Activated CD4-positive, CD25-positive, alpha-beta regulatory T cell treated with anti-CD3 and anti-CD28 coated beads, Interleukin-2, amount 50 U/mL, for 16 hours (primary cell): ENCODE measurements around the gene PRKAR1B.
"Not testable (repeated sequence)": the region's sequence is repeated elsewhere in the genome, so short reads cannot be mapped to it uniquely, and the experiment has no call there.

Experiments
- DNase-seq: peaks from one replicate; pipeline ENCODE4 v3.0.0-alpha.2; 2020; ENCODE audit warnings: low read depth, low spot score

PRKAR1B gene

DNA sequence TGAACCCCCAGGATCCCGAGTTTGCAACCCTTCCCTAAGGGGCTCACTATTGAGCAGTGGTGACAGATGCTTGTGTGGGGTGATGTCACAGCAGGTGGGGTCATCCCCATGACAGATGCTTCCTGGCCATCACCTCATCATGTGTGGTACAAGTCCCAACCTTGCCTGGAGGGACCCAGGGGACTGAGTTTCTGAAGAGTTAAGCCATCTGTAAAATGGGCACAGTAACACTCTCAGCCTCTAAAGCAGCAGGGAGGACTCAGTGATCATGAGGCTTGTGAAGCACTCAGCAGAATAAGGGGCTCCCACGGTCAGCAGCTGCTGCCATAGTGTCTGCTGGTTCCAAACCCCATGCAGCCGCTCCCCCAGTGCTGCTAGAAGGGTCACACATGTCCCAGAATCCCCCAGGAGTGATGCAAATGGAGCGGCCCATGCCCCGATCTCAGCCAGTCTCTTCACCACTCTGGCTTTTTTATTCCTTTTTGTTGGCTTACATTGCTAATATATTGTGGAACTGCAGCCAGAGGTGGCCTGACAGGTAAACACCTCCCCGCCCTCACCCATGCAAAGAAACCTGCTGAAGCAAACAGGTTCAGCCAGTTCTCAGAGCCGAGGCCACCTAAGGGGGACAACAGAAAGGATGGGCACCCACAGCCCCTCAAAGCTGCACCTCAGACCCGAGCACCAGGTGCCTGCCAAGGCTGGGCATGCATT lies 105.4 kb downstream of the PRKAR1B start:
- DNase-seq, result no peak

DNA sequence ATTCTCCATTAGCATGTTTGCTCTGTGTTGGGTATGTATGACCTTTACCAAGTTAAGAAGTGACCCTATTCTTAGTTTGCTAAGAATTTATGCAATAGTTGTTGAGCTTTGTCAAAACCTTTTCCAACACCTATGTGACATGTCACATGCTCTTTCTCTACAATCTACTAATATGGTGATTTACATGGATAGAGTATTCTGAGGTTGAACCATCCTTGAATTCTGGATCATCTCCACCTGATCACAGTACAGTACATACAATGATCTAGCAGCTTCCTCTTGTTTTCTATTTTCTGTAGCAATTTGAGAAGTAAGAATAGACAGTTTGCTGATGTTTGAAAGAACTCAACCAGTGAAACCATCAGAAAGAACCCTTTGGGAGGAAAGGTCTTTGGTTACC lies 106.2 kb downstream of the PRKAR1B start:
- no peak for DNase-seq

DNA sequence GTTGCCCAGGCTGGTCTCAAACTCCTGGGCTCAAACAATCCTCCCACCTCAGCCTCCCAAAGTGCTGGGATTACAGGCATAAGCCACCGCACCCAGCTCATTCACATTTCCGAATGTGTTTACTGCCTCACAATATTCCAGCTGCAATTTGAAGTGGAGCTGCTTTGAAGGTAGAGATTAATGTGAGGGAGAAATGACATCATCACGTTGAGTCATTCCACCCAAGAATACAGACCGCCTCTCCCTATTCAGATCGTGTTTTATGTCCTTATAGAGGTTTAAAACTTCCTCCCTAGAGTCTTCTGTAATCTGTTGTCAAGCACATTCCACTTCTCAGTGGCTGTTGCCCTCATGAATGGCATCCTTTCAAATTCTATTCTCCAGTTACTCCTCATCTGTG lies 107.0 kb downstream of the PRKAR1B start:
- no peak for DNase-seq

DNA sequence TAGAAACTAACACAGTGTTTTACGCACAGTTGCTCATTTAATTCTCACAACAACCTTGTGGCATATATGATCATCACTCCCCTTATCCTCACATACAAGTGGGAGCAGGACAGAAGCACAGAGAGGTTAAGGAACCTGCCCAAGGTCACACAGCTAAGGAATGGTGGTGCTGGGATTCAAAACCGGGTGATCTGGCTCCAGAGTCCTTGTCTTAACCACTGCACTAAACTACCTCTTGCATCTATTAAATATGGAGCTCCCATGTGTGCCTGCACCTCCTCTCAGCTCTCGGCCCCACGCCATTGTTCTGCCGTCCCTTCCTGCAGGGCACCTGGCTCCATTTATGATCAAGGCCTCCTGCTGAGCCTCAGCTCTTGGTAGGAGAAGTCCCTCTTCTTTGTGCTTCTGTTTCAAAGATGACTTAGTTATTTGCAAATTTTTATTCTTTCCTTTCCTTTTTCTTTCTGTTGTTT lies 107.7 kb downstream of the PRKAR1B start:
- no peak for DNase-seq

DNA sequence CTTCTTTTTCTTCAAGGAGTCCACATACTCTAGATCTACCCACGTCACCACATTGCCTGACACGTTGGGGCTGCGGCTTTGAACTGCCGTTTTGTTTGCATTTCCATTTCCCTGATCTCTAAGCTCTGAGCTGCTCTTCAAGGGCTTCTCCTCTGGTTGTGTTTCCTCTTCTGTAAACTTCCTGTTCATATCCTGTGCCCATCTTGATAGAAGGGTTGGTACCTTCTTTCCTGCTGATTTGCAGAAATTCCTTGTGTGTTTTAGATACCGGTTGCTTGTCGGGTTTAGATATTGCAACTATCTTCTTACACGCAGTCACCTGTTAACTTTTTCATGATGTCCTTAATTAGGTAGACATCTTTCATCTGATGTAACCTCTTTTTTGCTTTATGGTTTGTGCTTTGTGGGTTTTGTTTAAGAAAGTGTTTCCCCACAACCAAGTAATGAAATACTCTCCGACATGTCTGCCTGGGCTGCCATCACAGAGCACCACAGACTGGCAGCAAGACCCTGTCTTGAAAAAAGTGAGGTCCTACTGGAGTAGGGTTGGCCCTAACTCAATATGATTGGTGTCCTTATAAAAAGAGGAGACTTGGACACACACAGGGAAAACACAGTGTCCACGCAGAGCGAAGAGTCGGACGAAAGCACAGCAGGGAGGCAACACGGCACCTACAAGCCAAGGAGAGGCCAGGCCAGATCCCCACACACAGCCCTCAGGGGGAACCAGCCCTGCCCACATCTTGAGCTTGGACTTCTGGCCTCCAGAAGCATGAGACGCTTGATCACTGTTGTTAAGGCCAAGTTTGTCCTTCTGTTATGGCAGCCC lies 108.3 kb downstream of the PRKAR1B start:
- peak; percentile 46 for DNase-seq

DNA sequence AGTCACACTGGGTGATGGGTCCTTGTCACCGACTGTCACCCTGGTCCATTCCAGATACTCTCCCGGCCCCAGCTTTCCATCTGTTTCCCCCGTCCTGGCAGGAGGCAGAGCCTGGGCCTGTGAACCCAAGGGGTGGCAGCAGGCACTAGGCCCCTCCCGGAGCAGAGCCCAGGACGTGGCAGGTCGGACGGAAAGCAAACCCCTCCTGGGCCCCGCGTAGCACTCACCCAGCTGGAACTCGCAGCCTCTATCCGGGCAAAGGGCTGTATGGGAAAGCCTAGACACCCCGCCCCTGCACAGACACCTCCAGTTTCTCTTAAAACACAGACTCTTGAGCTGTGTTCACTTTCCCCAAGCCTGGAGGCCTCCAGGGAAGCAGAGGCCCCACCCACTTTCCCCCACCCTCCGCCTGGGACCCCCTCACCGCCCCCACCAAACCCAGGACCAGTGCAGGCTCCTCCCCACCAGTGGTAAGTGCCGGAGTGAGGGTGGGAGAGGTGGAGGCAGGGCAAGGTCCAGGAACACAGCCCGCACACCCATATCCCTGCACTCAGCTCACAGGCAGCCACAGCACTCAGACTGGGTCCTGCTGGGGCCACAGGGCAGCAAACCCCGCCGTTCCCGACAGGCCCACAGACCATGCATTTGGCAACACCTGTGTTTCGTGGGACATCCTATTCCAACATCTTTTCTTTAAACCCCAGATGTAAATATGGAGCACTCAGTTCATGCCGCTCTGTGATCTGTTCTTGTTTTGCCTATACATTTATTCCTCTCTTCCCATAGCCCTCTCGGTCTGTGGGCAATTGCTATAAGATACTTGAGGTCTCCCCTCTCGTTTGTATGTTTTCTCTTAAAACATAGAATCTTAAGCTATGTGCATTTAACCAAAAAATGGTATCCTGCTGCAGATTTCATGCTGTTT lies 109.2 kb downstream of the PRKAR1B start:
- DNase-seq, result no peak

DNA sequence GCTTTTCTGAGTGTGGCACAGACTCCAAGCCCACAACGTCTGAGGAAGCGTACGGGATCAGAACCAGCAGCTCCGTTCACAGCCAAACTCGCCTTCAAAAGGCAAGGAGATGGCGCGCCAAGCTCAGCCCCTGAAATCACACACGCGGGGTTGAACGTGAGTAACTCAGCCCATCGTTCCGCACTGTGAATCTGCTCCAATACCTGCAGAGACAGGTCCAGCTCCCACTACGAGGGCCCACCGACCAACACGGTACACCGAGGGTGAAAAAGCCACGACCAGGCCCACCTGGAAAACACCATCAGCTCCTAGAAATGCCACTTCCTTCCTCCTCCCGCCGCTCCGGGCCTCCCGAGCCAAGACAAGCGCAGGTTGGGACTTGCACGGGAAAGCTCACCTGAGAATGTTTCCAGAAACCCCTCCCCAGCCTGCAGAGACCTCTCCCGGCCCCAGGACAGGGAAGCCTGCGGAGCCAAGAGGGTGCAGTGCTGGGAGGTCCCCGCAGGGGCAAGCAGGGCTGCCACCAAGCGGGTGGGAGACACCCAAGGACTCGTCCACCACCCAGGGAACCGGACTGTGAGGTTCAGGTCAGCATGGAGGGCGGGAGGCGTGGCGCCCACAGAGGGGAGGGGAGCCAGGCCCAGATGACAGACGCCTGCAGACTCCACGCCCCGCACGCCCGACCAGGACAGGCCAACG lies 113.5 kb downstream of the PRKAR1B start:
- no peak for DNase-seq

DNA sequence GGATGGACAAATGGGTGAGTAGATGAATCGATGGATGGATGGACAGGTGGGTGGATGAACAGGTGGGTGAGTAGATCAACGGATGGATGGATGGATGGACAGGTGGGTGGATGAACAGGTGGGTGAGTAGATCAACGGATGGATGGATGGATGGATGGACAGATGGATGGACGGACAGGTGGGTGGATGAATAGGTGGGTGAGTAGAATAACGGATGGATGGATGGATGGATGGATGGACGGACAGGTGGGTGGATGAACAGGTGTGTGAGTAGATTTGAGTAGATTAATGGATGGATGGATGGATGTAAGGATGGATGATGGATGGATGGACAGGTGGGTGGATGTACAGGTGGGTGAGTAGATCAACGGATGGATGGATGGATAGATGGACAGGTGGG lies 115.2 kb downstream of the PRKAR1B start:
- not testable (repeated sequence) for DNase-seq

DNA sequence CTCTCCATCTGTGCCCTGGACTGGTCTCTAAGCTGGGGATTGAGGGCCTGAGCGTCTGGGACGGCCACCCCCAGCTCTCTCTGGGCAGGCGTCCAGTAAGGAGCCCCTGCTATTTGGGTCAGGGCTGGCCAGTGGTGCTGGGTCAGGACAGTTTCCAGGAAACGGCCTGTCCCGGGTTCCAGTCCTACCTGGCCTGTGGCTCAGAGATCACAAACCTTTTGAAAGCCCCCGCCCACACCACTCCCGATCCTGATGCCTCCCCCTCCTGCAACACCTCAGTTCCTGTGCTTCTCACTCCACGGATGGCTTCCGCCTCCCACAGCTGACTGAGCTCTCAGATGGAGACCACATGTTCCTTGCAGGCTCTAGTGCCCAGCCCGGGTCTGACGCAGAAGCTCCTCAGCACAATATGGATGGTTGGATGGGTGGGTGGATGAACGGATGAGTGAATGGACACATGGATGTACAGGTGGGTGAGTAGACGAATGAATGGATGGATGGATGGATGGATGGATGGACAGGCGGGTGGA lies 115.7 kb downstream of the PRKAR1B start:
- DNase-seq, result no peak

DNA sequence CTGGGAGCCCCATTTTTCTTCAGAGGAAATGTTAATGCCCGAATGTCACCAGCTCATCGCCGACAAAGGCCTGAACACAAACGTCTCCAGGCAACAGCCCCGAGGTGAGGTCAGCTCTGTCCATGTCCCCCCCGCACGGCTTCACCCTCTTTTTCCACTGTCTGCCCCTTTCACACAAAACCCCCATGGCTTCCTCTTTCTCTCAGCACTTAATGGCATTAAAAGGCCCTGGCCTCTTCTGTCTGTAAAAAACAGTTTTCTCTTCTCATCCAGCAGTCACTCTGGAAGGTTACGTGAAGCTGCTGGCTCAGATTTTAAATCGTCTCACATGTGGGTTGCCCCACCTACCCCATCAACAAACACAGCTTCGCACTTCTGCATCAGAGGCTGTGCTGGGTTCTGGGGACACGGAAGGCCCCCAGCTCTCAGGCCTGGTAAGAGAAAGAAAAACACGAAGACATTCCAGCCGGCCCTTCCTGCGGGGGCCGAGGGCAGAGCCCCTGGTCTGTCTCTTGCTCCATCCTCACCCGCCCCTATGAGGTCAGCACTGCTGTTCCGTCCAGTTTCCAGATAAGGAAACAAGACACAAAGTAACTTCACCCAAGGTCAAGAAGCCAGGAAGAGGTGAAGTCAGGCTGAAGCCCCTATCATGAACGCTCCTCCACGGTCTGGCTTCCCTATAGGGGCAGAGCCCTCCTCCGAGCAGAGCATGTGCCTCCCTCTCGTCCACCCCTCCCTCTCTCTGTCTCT lies 116.4 kb downstream of the PRKAR1B start:
- no peak for DNase-seq

DNA sequence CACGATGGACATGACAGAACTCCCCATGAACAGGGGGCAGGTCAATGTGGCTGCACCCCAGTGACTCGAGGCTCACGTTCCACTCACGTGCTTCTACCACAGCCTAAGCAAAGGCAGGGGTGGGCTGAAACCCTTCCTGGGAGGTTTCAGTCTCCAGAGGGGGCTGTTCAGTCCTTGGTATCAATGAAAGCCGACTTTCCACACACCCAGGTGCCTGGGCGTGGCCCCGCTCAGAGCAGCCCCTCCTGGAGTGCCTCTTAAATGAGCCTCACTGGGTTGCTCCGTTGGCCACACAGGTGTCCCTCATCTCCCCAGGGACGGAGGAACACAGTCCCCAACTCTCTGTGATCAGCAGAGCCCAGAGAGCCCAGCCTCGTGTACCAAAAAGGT lies 116.9 kb downstream of the PRKAR1B start:
- no peak for DNase-seq

DNA sequence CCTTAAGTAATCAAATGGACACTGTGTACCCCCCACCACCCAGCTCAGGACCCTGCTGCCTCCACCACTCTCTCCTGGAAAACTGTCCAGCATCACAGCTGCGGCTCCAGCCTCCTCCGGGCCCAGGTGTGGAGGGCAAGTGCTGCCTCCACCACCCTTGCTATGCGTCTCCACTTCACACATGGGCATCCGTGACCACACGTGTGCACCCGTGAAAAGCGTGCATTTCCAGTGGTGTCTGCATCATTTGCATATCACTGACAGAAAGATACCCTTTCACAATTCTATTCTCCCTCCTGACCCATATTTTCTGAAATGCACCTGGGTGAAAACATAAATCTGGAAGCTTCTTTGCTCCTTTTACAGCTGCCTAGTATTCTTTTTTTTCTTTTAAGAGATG lies 117.7 kb downstream of the PRKAR1B start:
- no peak for DNase-seq

DNA sequence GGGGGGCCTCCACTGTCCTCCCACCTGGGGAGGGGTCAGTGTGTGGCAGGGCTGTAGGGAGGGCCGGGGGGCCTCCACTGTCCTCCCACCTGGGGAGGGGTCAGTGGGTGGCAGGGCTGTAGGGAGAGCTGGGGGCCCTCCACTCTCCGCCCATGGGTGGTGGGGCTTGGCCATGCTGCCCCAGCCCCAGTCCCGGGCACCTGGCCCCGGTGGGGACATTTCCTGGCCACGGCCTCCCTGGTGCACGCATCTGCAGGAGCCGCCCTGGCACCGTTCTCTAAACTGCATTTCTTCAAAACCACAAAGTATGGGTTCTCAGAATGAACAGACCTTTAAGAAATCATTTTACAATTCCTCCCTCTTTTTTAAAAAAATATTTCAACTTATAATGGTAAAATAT lies 118.1 kb downstream of the PRKAR1B start:
- DNase-seq, result no peak

DNA sequence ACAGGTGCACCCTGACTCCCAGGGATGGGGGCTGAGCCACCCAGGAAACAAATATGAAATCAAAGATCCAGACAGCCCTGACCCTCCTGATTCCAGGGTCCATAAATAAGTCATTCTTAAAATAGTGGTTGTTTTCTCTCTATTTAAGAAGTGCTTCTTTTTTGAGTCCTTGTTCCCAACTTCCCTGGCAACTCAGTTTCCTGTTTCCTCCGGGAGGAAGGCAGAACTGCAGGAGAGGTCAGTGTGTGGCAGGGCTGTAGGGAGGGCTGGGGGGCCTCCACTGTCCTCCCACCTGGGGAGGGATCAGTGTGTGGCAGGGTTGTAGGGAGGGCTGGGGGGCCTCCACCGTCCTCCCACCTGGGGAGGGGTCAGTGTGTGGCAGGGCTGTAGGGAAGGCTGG lies 118.7 kb downstream of the PRKAR1B start:
- DNase-seq, result no peak

DNA sequence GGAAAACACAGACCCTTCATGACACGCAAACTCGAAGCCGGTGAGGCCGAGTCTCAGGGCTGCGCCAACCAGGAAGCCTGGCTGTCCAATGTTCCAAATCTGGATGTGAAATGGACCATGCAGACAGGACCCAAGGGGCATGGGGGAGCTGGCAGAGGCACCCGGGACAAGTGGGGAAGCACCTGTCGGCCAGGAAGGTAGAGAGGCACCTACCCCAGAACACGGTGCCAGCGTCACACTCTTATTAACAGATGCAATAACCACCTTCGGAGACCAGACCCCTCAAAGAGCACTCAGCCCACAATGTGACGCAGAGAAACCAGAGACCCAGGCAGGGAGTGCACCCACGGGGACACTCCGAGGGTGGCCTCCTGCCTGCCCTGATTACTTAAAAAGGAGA lies 119.1 kb downstream of the PRKAR1B start:
- DNase-seq, result no peak

DNA sequence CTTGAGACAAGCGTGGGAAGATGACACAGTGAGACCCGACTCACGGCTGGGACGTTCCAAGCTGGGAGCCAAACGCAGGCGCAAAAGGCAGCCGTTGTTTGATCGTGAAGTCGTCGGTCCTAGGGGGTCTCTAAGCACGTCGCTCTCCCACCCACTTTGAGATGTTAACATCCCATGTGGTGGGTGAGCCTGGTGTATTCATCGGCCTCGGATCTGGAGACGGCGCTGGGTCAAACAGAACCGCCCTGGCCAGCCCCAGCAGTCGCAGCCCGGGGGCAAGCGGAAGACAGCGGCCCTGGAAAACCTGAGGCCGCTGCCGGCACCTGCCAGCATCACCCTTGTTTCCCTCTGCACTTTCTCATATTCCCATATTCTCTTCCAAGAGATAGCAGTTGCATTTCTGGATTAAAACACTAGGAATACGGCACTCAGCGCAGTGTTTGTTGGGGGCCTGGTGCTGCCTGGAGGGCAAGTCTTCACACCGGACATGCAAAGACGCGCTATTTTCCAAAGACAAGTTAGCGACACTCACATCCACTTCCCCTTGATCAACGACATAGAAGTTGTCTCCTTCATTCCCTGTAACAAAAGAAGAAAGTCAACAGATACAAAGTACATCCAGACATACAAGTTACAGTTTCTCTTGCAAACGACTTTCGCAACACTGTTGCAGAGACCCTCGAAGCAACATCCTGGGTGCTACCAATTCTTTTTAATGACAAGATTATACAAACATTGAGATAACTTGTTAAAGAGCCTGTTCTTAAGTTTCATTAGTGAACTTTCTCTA lies 121.2 kb downstream of the PRKAR1B start:
- DNase-seq, result no peak

DNA sequence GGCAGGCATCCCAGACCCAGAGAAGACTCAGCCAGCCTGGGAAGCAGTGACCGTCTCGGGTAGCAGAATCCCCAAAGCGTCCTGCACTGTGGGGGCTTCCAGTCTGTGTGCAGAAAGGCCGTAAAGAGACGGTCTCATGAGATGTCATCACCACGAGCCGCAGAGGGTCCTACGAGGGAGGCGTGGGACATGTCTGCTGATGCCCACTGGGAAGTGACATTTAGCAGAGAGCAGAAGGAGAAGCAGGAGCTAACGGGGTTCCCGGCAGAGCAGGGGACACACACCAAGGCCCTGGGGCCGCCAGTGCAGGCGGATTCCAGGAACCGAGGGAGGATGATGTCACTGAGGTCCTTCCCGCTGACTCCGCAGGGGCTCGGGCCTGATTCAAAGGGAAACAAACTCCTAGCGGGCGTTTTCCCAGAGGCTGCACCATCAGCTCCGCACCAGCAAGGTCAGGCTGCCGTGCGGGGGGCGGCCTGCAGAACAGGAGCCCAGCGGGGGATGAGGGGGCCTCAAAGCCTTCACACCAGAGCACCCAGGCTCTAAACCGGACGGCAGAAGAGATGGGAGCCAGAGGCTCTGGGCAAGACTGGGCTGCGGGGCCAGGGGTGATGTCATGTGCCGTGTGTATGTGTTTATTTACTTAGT lies 122.1 kb downstream of the PRKAR1B start:
- DNase-seq, result no peak

DNA sequence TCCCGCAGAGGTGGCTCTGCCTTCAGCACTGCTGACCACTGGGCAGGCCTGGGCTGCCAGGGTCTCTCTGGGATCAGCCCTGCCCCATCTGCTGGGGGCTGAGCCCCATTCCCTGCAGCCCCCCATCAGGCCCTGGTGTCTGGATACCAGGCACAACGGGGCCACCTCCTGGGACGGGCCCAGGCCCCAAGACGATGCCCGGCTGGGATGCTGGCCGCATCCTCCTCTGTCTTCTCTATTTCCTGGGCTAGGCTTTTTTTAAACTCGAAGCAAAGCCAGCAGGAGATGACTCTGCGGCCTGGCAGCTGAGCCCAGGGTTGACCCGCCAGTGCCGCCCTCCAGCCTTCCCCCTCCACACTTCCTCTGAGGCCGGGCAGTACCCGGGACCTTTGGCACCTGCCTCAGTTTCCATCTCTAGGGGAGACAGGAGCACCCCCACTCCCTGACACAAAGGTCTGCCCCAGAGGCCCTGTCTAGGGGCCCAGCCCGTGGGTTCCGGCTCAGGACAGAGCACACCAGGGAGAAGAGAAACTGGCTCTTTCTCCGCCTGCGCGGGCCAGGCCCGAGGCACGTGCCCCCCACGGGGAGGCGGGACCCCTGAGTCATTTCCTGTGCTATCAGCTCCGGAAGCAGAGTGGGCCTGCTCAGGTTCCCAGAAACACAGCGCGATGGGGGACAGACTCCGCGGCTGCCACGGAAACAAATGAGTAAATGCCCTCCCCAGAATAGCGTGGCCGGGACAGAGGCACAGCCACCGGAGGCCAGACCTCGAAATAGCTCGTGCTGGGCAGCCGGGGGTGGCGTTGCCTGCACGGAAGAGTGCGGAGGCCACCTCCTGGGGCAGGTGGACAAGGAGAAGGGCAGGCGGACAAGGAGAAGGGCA lies 122.8 kb downstream of the PRKAR1B start:
- peak; percentile 89 for DNase-seq
